HepG2 (cell line): Measurements from ENCODE around the gene ELAVL3.

ENCODE experiments used
- BRCA1 ChIP-seq: sonication (generic); formaldehyde crosslinking; IDR thresholded peaks from 2 replicates; pipeline ENCODE4 v1.4.0; 2020; ENCODE audit warnings: missing genetic modification reagents
- HDAC2 ChIP-seq: sonication (generic); formaldehyde crosslinking; IDR thresholded peaks from 2 replicates; pipeline ENCODE4 v1.4.0; 2020; ENCODE audit warnings: missing genetic modification reagents
- MYC ChIP-seq: sonication (generic); formaldehyde crosslinking; IDR thresholded peaks from 2 replicates; pipeline ENCODE4 v1.9.0; 2021; ENCODE audit warnings: missing genetic modification reagents, borderline replicate concordance
- POLR2A ChIP-seq, 2 experiments: IDR thresholded peaks; 2 replicates each; pipeline ENCODE4 v1.6.1; 2011; ENCODE audit warnings: low read depth in 2 of 2, low read length in 2 of 2, mild to moderate bottlenecking in 1 of 2, moderate library complexity in 1 of 2; ENCODE audit not compliant: insufficient read depth in 1 of 2
- SUZ12 ChIP-seq: fragments of 150-350 bp; IDR thresholded peaks from 2 replicates; pipeline ENCODE4 v1.6.1; 2014; ENCODE audit warnings: low read depth, low read length
- ZBTB1 ChIP-seq: sonication (generic); formaldehyde crosslinking; IDR thresholded peaks from 2 replicates; pipeline ENCODE4 v1.4.0; 2020; ENCODE audit warnings: missing genetic modification reagents, borderline replicate concordance
- ZBTB42 ChIP-seq: sonication (generic); formaldehyde crosslinking; IDR thresholded peaks from 2 replicates; pipeline ENCODE4 v1.5.0; 2020; ENCODE audit warnings: mild to moderate bottlenecking, missing genetic modification reagents
- ZMAT5 ChIP-seq: sonication (generic); formaldehyde crosslinking; IDR thresholded peaks from 2 replicates; pipeline ENCODE4 v1.5.0; 2020; ENCODE audit warnings: mild to moderate bottlenecking, low read depth, missing genetic modification reagents, borderline replicate concordance
- ZNF121 ChIP-seq: sonication (generic); formaldehyde crosslinking; IDR thresholded peaks from 2 replicates; pipeline ENCODE4 v1.5.0; 2020; ENCODE audit warnings: mild to moderate bottlenecking, missing genetic modification reagents
- ZNF274 ChIP-seq: sonication (generic); formaldehyde crosslinking; IDR thresholded peaks from 2 replicates; pipeline ENCODE4 v1.5.1; 2020; ENCODE audit warnings: mild to moderate bottlenecking, missing genetic modification reagents
- ZNF546 ChIP-seq: sonication (generic); formaldehyde crosslinking; conservative IDR thresholded peaks from 2 replicates; pipeline ENCODE4 v1.8.1; 2023; ENCODE audit warnings: mild to moderate bottlenecking, missing genetic modification reagents
- ZNF878 ChIP-seq: sonication (generic); formaldehyde crosslinking; IDR thresholded peaks from 2 replicates; pipeline ENCODE4 v1.8.1; 2023; ENCODE audit warnings: mild to moderate bottlenecking, missing genetic modification reagents, moderate library complexity

- TF ChIP-seq ZNF274 (CRISPR knock-in tag): peak; percentile 87
- no peak for TF ChIP-seq ZBTB1 (CRISPR knock-in tag)
- TF ChIP-seq HDAC2 (CRISPR knock-in tag): peak; percentile 79; the same call in 1 of the 2 replicates
- peak; percentile 75 to 80 for TF ChIP-seq POLR2A (IDR thresholded peaks at IDR 0.05; ENCODE audit: insufficient read depth in 1 of 2, low read depth in 2 of 2, low read length in 2 of 2)
- no peak for TF ChIP-seq ZMAT5
- peak; percentile 84 for TF ChIP-seq MYC (CRISPR knock-in tag)
- TF ChIP-seq ZNF121 (CRISPR knock-in tag): no peak
- no peak for TF ChIP-seq ZNF878 (CRISPR knock-in tag)
- peak; percentile 41; the same call in 1 of the 2 replicates for TF ChIP-seq ZBTB42 (CRISPR knock-in tag)
- TF ChIP-seq ZNF546: 0 out of 2 replicates have a peak, but pooled peaks have one; percentile 72
- TF ChIP-seq BRCA1 (CRISPR knock-in tag): no peak
- no peak for TF ChIP-seq SUZ12
Measured at GRCh38 chr19:11528551-11529341, 47.9 kb upstream of the ELAVL3 start, which contains the start of gene ECSIT.
